PC-9 (cell line): ENCODE measurements around the gene NFATC4. TPM values are rescaled to one million over a fixed set of nuclear protein-coding genes. Genes with fewer than 3 reads are reported as not detected.

Source experiments
- BruUV-seq: library from RNA; stranded (reverse); fragments of 400-500 nt; replicated peaks from 2 replicates; lab custom pipeline; 2021; lab: Mats Ljungman, UMichigan
- CTCF ChIA-PET: fragments of 300-600 bp; sonication (Branson Sonifier 250); formaldehyde crosslinking; loops from one replicate; lab custom pipeline; 2022; ENCODE audit warnings: antibody characterized with exemption; lab: Charles Lee
- POLR2A ChIA-PET: fragments of 300-600 bp; sonication (Branson Sonifier 250); formaldehyde crosslinking; loops from one replicate; lab custom pipeline; 2022; ENCODE audit warnings: antibody characterized with exemption; ENCODE audit not compliant: unreplicated experiment; lab: Charles Lee
- DNase-seq, 2 experiments: peaks; one replicate each; pipeline versions ENCODE4 v3.0.0 to v3.0.0-alpha.2; 2015 to 2022; ENCODE audit warnings: mixed read lengths in 1 of 2
- H2AFZ ChIP-seq: fragments of 200-600 bp; sonication (generic); 2 replicates; pipeline ENCODE4 v1.8.1; 2017; ENCODE audit warnings: antibody characterized with exemption
- H3F3A ChIP-seq: fragments of 200-600 bp; sonication (generic); 2 replicates; pipeline ENCODE4 v1.8.1; 2017; ENCODE audit warnings: antibody characterized with exemption, mild to moderate bottlenecking, low read depth; ENCODE audit not compliant: insufficient read depth
- H3K27ac ChIP-seq: fragments of 200-600 bp; sonication (generic); 2 replicates; pipeline ENCODE4 v1.6.1; 2016; ENCODE audit warnings: mixed run types
- H3K27me3 ChIP-seq: fragments of 200-600 bp; sonication (generic); 2 replicates; pipeline ENCODE4 v1.6.1; 2016; ENCODE audit warnings: low read depth, mixed run types; ENCODE audit not compliant: insufficient read depth
- H3K36me3 ChIP-seq: fragments of 200-600 bp; sonication (generic); 2 replicates; pipeline ENCODE4 v1.6.1; 2016; ENCODE audit warnings: low read depth, mixed run types
- H3K4me1 ChIP-seq: fragments of 200-600 bp; sonication (generic); replicated peaks from 2 replicates; pipeline ENCODE4 v1.6.1; 2016; ENCODE audit warnings: mixed run types; ENCODE audit not compliant: insufficient read depth
- H3K4me2 ChIP-seq: fragments of 200-600 bp; sonication (generic); 2 replicates; pipeline ENCODE4 v1.6.1; 2017; ENCODE audit warnings: mixed run types
- H3K4me3 ChIP-seq: fragments of 200-600 bp; sonication (generic); 2 replicates; pipeline ENCODE4 v1.6.1; 2016; ENCODE audit warnings: mixed run types
- H3K79me2 ChIP-seq: fragments of 200-600 bp; sonication (generic); 2 replicates; pipeline ENCODE4 v1.6.1; 2017; ENCODE audit warnings: low read depth, mixed run types
- H3K9me2 ChIP-seq: fragments of 200-600 bp; sonication (generic); 2 replicates; pipeline ENCODE4 v1.8.1; 2017; ENCODE audit warnings: mild to moderate bottlenecking; ENCODE audit not compliant: insufficient read depth
- H3K9me3 ChIP-seq: fragments of 200-600 bp; sonication (generic); 2 replicates; pipeline ENCODE4 v1.8.1; 2016; ENCODE audit warnings: low read depth; ENCODE audit not compliant: insufficient read depth
- H4K20me1 ChIP-seq: fragments of 200-600 bp; sonication (generic); 2 replicates; pipeline ENCODE4 v1.8.1; 2017; ENCODE audit not compliant: insufficient read depth
- EZH2 ChIP-seq: fragments of 200-600 bp; sonication (generic); IDR thresholded peaks from 2 replicates; pipeline ENCODE4 v1.8.0; 2017; ENCODE audit warnings: antibody characterized with exemption, low read depth
- intact Hi-C: fragments of 100-400 bp; cut with micrococcal nuclease; formaldehyde crosslinking; loops from one replicate; pipeline ENCODE4 v1.10.0; 2022; ENCODE audit not compliant: unreplicated experiment
- total RNA-seq: library from RNA; stranded (reverse); gene quantifications from 2 replicates; pipeline ENCODE4 v1.2.3, GENCODE V29; 2021
- TF ChIP-seq, protein P1 (sequence below): fragments of 200-600 bp; sonication (generic); conservative IDR thresholded peaks from 2 replicates; pipeline ENCODE4 v1.6.1; 2017; ENCODE audit warnings: mixed run types, antibody characterized with exemption, mild to moderate bottlenecking, moderate library complexity

The NFATC4 gene
- total RNA-seq, 1 experiment from 2014 or later = 48.3 TPM

DNA sequence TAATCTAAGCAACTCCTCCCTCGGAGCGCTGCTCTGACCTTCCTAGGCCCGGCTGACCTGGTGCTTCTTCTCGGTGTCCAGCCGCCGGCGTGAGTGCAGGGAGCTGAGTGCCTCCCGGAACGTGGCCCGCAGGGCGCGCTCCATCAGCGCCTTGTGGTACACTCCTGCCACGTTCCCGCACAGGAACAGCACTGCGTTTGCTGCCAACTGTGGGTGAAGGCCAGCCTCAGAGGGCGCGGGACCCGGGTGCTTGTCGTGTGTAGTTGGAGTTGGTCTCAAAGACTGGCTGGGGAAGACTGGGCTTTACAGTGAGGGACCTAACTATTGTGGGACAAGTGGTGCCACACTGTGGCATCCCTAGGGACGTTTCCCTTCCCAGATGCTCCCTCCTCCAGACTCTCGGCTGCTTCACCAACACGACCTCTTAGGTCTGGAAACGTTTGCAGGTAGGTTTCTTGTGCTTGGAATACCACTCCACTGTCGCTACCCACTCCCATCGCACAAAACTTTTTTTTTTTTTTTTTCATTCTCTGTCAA is 36.2 kb upstream of the NFATC4 start:
- POLR2A ChIA-PET = interaction anchor here (0.6 to 1.1 kb wide), 2 partner anchors 89 to 100 kb away, joined by 3 to 5 read pairs; no protein-coding TSS in a partner anchor
- Histone ChIP-seq H2AFZ (no peak overlapping the region), H3K4me3 (no peak overlapping the region), H3K9me2 (no peaks in the 10 kb centered on the region), H4K20me1 (no peaks in the 10 kb centered on the region), H3K4me1 (peaks cover 3% of the 10 kb centered on the region; the same call in 1 of the 2 replicates), H3K79me2 (no peaks in the 10 kb centered on the region), H3K27me3 (no peaks in the 10 kb centered on the region), H3K27ac (no peak overlapping the region), H3K9me3 (no peaks in the 10 kb centered on the region), H3K36me3 (no peaks in the 10 kb centered on the region), H3K4me2 (no peak overlapping the region), H3F3A (no peaks in the 10 kb centered on the region)
- DNase-seq = no peak
- intact Hi-C loops = loop anchor here (2.0 kb wide), 1 partner anchor 347 kb away; no protein-coding TSS in a partner anchor
- CTCF ChIA-PET = interaction anchor here (0.6 to 2.9 kb wide), 5 partner anchors 33 to 110 kb away, joined by 3 to 26 read pairs (median 8); partner anchors contain the start of genes DHRS1, NOP9 and TINF2
- TF ChIP-seq, protein P1, sequence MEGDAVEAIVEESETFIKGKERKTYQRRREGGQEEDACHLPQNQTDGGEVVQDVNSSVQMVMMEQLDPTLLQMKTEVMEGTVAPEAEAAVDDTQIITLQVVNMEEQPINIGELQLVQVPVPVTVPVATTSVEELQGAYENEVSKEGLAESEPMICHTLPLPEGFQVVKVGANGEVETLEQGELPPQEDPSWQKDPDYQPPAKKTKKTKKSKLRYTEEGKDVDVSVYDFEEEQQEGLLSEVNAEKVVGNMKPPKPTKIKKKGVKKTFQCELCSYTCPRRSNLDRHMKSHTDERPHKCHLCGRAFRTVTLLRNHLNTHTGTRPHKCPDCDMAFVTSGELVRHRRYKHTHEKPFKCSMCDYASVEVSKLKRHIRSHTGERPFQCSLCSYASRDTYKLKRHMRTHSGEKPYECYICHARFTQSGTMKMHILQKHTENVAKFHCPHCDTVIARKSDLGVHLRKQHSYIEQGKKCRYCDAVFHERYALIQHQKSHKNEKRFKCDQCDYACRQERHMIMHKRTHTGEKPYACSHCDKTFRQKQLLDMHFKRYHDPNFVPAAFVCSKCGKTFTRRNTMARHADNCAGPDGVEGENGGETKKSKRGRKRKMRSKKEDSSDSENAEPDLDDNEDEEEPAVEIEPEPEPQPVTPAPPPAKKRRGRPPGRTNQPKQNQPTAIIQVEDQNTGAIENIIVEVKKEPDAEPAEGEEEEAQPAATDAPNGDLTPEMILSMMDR = no peak
- TF ChIP-seq EZH2 = no peak
- no TSS peak for BruUV-seq

DNA sequence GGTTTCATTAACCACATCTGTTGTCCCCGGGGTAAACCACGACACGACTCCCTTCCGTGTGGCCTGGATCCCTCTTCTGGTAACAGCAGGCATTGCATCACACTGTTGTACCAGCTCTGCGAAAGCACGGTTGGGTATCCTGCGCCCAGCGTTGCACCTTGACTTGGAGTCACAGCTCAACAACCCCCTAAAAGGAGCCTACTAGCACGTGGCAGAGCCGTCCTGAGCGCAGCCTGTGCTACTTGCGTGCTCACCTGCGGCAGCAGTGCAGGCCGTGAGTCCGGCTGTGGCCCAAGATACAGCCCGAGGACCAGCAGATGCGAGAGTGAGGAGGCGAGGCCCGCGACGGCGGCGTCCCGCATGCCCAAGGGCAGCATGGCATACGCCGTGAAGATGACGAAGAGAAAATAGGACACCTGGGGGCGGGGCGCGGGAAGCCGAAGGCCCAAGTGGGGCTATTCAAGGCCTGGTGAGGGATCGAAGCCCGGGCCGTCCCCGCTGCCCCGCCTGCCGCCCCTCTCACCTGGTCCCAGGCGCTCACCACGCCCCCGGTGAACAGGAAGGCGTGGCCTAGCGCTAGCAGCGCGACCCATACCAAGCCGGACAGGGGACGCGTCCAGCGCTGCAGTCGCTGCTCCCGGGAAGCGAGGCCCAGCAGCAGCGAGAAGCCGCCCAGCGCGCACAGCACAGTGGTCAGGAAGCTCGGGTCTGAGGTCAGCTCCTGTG is 35.6 kb upstream of the NFATC4 start:
- POLR2A ChIA-PET = interaction anchor here (0.5 to 1.1 kb wide), 3 partner anchors 73 to 99 kb away, joined by 3 to 5 read pairs (median 3); no protein-coding TSS in a partner anchor
- intact Hi-C loops = loop anchor here (2.0 kb wide), 1 partner anchor 346 kb away; no protein-coding TSS in a partner anchor
- no peak overlapping the region for H2AFZ ChIP-seq

More for the DNA sequence above, 35.6 kb upstream of the NFATC4 start:
- H3K9me3 ChIP-seq = no peaks in the 10 kb centered on the region
- no peaks in the 10 kb centered on the region for H4K20me1 ChIP-seq
- no peak for TF ChIP-seq EZH2
- TF ChIP-seq, protein P1 = peak; percentile 45; the same call in 1 of the 2 replicates
- H3K9me2 ChIP-seq = no peaks in the 10 kb centered on the region
- peaks cover 3% of the 10 kb centered on the region; the same call in 1 of the 2 replicates for H3K4me1 ChIP-seq
- H3K36me3 ChIP-seq = no peaks in the 10 kb centered on the region
- H3F3A ChIP-seq = no peaks in the 10 kb centered on the region
- no peak overlapping the region for H3K4me2 ChIP-seq
- peak in 1 of 2 experiments; percentile 53 for DNase-seq
- H3K27me3 ChIP-seq = no peaks in the 10 kb centered on the region
- H3K79me2 ChIP-seq = no peaks in the 10 kb centered on the region
- CTCF ChIA-PET = interaction anchor here (0.6 to 2.9 kb wide), 6 partner anchors 33 to 110 kb away, joined by 3 to 26 read pairs (median 7); partner anchors contain the start of genes DHRS1, NOP9 and TINF2
- no peak overlapping the region for H3K27ac ChIP-seq
- no peak overlapping the region for H3K4me3 ChIP-seq
- no TSS peak for BruUV-seq
